Effector memory CD4-positive, alpha-beta T cell (primary cell): ENCODE measurements around the gene ANKRD2.

ENCODE experiments used
- DNase-seq, 3 donors: peaks; one replicate each; pipeline ENCODE4 v3.0.0-alpha.2; 2020
- H3K27ac ChIP-seq: 2 replicates; pipeline ENCODE4 v1.7.0; 2013; ENCODE audit warnings: mild to moderate bottlenecking, low read length, moderate library complexity; ENCODE audit not compliant: insufficient read depth, poor library complexity, severe bottlenecking
- H3K27me3 ChIP-seq: replicated peaks from 2 replicates; pipeline ENCODE4 v1.7.0; 2013; ENCODE audit warnings: mild to moderate bottlenecking, low read length; ENCODE audit not compliant: insufficient read depth, control insufficient read depth, poor library complexity, severe bottlenecking
- H3K36me3 ChIP-seq: 2 replicates; pipeline ENCODE4 v1.7.0; 2013; ENCODE audit warnings: mild to moderate bottlenecking, low read length, moderate library complexity; ENCODE audit not compliant: control insufficient read depth, insufficient read depth
- H3K4me1 ChIP-seq: 2 replicates; pipeline ENCODE4 v1.7.0; 2013; ENCODE audit warnings: low read length, mild to moderate bottlenecking; ENCODE audit not compliant: control insufficient read depth, insufficient read depth, poor library complexity, severe bottlenecking
- H3K4me3 ChIP-seq: 2 replicates; pipeline ENCODE4 v1.7.0; 2013; ENCODE audit warnings: low read length, low read depth, mild to moderate bottlenecking; ENCODE audit not compliant: insufficient read depth, poor library complexity, severe bottlenecking
- H3K9me3 ChIP-seq: 2 replicates; pipeline ENCODE4 v1.7.0; 2013; ENCODE audit warnings: mild to moderate bottlenecking, low read length, moderate library complexity; ENCODE audit not compliant: control insufficient read depth

The ANKRD2 gene

GRCh38 chr10:97580421-97581367, 8.1 kb downstream of the ANKRD2 start:
- no peak for DNase-seq
- no peaks in the 10 kb centered on the region for H3K9me3 ChIP-seq
- H3K4me1 ChIP-seq = no peaks in the 10 kb centered on the region
- H3K27ac ChIP-seq = no peak overlapping the region
- no peaks in the 10 kb centered on the region for H3K27me3 ChIP-seq
- H3K36me3 ChIP-seq = no peaks in the 10 kb centered on the region
- H3K4me3 ChIP-seq = no peak overlapping the region

GRCh38 chr10:97582169-97582568, 9.6 kb downstream of the ANKRD2 start:
- no peak overlapping the region for H3K27ac ChIP-seq
- DNase-seq = no peak
- H3K4me1 ChIP-seq = no peaks in the 10 kb centered on the region
- H3K27me3 ChIP-seq = no peaks in the 10 kb centered on the region
- H3K36me3 ChIP-seq = no peaks in the 10 kb centered on the region
- no peaks in the 10 kb centered on the region for H3K9me3 ChIP-seq
- H3K4me3 ChIP-seq = no peak overlapping the region

- no peak for DNase-seq
- Histone ChIP-seq H3K4me1 (no peaks in the 10 kb centered on the region), H3K27me3 (no peaks in the 10 kb centered on the region), H3K27ac (no peak overlapping the region), H3K9me3 (no peaks in the 10 kb centered on the region), H3K4me3 (no peak overlapping the region), H3K36me3 (no peaks in the 10 kb centered on the region)
Measured at GRCh38 chr10:97583476-97583875, 10.9 kb downstream of the ANKRD2 start.

GRCh38 chr10:97584060-97584797, 11.7 kb downstream of the ANKRD2 start, which contains the start of gene HOGA1:
Gene HOGA1 (plus strand): TSS chr10:97584389. CDS start chr10:97584704, 315 bp downstream.
- H3K27me3 ChIP-seq = no peaks in the 10 kb centered on the region
- H3K9me3 ChIP-seq = no peaks in the 10 kb centered on the region
- no peak within 1 kb of the TSS for H3K27ac ChIP-seq
- H3K4me3 ChIP-seq = no peak within 1 kb of the TSS
- no peaks in the 10 kb centered on the region for H3K36me3 ChIP-seq
- no peak for DNase-seq
- no peaks in the 10 kb centered on the region for H3K4me1 ChIP-seq

GRCh38 chr10:97584798-97585438, 12.3 kb downstream of the ANKRD2 start:
- no peaks in the 10 kb centered on the region for H3K36me3 ChIP-seq
- H3K4me3 ChIP-seq = no peak overlapping the region
- H3K27me3 ChIP-seq = no peaks in the 10 kb centered on the region
- DNase-seq = no peak
- H3K27ac ChIP-seq = no peak overlapping the region
- no peaks in the 10 kb centered on the region for H3K9me3 ChIP-seq
- H3K4me1 ChIP-seq = no peaks in the 10 kb centered on the region

- no peak overlapping the region for H3K27ac ChIP-seq
- no peak overlapping the region for H3K4me3 ChIP-seq
- no peaks in the 10 kb centered on the region for H3K4me1 ChIP-seq
- no peaks in the 10 kb centered on the region for H3K9me3 ChIP-seq
- no peaks in the 10 kb centered on the region for H3K27me3 ChIP-seq
- H3K36me3 ChIP-seq = no peaks in the 10 kb centered on the region
- no peak for DNase-seq
Measured at GRCh38 chr10:97585439-97585811, 12.8 kb downstream of the ANKRD2 start.

- Histone ChIP-seq H3K27ac (no peak overlapping the region), H3K27me3 (no peaks in the 10 kb centered on the region), H3K4me1 (no peaks in the 10 kb centered on the region), H3K9me3 (no peaks in the 10 kb centered on the region), H3K36me3 (no peaks in the 10 kb centered on the region), H3K4me3 (no peak overlapping the region)
- no peak for DNase-seq
Measured at GRCh38 chr10:97587183-97587582, 14.6 kb downstream of the ANKRD2 start.

GRCh38 chr10:97589479-97589878, 16.9 kb downstream of the ANKRD2 start, which contains the start of gene C10orf62:
Gene C10orf62 (plus strand): TSS chr10:97589721. CDS start chr10:97589898, 177 bp downstream.
- Histone ChIP-seq H3K9me3 (no peaks in the 10 kb centered on the region), H3K27ac (no peak within 1 kb of the TSS), H3K27me3 (no peaks in the 10 kb centered on the region), H3K4me3 (no peak within 1 kb of the TSS), H3K4me1 (no peaks in the 10 kb centered on the region), H3K36me3 (no peaks in the 10 kb centered on the region)
- DNase-seq = no peak

GRCh38 chr10:97590082-97590747, 17.6 kb downstream of the ANKRD2 start:
- Histone ChIP-seq H3K27ac (no peak overlapping the region), H3K4me3 (no peak overlapping the region), H3K27me3 (no peaks in the 10 kb centered on the region), H3K4me1 (no peaks in the 10 kb centered on the region), H3K36me3 (no peaks in the 10 kb centered on the region), H3K9me3 (no peaks in the 10 kb centered on the region)
- no peak for DNase-seq
